Kidney glomerular epithelial cell (primary cell): ENCODE results near the gene ARPC5.
"Not testable (repeated sequence)": the region's sequence is repeated elsewhere in the genome, so short reads cannot be mapped to it uniquely, and the experiment has no call there.

Experiments used
- DNase-seq: peaks from one replicate; lab custom pipeline; 2025; lab: John Stamatoyannopoulos, UW

The ARPC5 gene

GRCh38 chr1:183635606-183636333 is at the start of gene ARPC5:
Gene ARPC5 (minus strand): TSS chr1:183635783. CDS start chr1:183635659, 124 bp downstream.
- DNase-seq = peak; percentile 100

- DNase-seq = peak; percentile 10
These were observed 49.6 kb upstream of the ARPC5 start for GRCh38 chr1:183685112-183685713.

DNA sequence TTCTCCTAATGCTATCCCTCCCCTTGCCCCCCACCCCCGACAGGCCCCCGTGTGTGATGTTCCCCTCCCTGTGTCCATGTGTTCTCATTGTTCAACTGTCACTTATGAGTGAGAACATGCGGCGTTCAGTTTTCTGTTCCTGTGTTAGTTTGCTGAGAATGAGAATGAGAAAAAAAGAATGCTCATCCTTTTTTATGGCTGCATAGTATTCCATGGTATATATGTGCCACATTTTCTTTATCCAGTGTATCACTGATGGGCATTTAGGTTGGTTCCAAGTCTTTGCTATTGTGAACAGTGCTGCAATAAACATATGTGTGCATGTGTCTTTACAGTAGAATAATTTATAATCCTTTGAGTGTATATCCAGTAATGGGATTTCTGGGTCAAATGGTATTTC is 43.8 kb upstream of the ARPC5 start:
- not testable (repeated sequence) for DNase-seq

- DNase-seq = no peak
These were observed 43.2 kb upstream of the ARPC5 start for GRCh38 chr1:183678819-183679218.

DNA sequence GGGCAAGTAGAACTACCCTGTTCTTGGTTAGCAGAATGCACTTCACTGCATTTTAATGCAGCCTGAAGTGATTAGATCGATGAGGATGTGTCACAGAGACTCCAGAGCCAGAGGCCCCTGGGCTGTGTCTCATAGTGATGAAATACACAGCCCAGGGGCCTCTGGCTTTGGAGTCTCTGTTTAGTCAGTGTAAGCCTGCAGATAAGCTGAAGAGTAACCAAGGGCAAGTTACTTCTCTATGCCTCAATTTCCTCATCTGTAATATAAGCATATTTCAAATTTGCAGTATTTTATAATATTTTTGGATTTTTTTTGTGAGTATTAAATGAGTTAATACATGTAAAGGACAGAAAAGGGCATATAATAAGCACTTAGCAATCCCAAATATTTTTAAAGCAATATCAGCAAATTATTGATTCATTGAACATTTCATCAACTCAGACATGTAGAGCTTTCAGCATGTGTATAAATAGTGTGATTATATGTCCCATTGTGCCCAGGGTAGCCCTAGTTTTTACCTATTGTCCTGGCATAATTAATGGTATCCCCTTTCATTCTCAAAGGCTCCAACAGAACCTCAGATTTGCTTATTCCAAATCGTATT is 41.1 kb upstream of the ARPC5 start:
- no peak for DNase-seq

DNA sequence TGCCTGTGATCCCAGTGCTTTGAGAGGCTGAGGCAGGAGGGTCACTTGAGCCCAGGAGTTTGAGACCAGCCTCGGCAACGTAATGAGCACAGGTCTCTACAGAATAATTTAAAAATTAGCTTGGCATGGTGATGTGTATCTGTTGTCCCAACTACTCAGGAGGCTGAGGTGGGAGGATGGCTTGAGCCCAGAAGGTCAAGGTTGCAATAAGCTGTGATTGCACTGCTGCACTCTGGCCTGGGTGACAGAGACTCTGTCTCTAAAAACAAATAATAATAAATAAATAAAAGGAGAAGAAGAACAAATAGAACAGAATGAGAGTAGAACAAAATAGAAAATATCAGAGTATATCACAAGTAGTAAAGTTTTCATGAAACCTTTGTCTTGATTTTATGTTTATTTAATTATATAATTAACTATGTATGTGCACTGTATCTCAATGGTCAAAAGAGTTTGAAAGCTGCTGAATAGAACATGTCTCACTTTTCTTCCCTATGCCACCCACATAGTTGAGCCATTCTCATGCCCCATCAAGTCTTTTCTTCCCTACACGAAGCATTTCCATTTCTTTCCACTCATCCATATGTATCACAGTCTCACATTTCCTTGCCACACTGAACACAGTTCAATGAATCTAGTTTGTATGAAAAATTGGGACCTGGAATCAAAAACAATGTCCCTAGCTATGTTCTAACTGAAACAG is 40.5 kb upstream of the ARPC5 start:
- no peak for DNase-seq

GRCh38 chr1:183675381-183675780 is 39.8 kb upstream of the ARPC5 start:
- no peak for DNase-seq

DNA sequence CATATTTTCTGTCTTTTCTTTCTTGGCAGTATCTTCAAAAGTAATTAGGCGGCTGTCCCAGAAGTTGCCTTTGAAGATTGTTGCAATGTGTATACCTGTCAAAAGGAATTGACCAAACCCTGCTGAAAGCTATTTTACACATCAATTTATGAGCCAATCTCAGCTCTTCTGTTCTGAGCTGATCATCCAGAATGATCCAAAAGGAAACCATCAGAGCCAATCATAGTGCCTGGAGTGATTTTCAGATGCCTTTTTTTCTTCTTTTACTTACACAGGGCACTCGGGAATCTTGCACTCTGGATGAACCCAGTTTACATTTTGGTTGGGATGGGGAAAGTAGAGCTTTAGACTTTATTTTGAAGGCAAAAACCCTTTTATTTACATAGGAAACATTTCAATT is 39.3 kb upstream of the ARPC5 start:
- DNase-seq = no peak

DNA sequence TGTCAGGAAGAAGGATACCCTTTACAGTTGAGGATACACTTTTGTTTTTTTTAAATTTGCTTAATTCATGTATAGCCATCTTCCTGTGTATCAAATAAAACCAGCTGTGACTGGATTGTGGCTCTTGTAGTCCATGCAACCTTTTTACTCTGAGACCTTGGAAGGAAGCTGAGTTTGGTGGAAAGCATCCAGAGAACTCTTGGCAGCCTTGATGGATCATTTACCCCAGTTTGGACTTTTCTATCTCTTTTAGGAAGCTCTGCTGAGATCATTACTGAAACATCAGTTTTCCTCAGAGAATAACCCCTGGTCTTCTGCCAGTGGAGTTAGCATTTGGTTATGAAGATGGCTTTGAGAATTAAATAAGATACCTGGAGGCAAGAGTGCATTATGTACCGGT is 38.8 kb upstream of the ARPC5 start:
- no peak for DNase-seq

DNA sequence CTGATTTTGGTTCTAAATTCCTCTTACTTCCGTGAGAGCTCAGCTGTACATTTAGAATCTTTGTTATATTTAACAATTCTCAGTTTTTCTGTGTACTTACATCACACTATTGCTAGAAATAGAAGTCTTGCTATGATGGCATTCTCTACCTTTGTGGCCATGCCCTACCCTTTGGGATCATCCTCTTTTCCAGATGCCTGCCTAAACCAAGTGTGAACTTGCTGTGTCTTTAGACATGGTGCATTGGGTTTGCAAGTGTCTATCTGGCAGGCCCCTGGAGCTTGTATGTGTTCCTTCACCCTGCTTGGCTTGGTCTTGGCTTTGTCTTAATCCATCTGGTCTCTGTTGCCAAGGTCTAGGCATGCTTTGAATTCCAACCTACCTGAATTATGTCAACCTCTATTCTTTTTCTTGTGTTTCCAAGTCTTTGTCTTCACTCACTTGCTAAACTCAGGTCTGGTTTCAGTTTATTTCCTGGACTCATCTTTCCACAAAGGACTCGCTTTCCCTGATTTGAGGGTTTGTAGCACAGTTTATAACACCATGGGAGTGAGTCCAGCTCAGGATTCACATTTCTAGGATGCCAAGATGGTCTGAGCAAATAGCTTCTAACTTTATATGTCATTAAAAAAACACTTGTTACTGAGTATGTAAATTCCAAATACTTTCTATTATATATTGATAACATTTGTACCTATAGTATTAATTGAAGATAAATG is 38.2 kb upstream of the ARPC5 start:
- no peak for DNase-seq

GRCh38 chr1:183670169-183670568 is 34.6 kb upstream of the ARPC5 start:
- DNase-seq = no peak

DNA sequence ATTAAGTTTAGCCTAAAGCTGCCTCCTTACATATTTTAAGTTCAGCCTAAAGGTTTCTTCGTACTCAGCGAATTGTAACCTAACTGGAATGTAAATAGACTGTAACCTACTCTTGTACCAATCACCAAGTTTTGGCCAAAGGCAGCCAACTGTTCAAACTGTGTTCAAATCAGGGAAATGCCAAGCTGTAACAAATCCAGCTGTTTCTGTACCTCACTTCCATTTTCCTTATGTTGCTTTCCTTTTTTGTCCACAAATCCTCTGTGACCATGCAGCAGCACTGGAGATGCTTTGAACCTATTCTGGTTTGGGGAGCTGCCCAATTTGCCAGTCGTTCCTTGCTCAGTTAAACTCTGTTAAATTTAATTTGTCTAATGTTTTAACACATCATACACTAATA is 20.8 kb upstream of the ARPC5 start:
- no peak for DNase-seq

GRCh38 chr1:183655562-183656075 is 20.0 kb upstream of the ARPC5 start:
- DNase-seq = peak; percentile 64

- peak; percentile 8 for DNase-seq
These were observed 19.1 kb upstream of the ARPC5 start for GRCh38 chr1:183654706-183655105.

- DNase-seq = no peak
These were observed 18.4 kb upstream of the ARPC5 start for GRCh38 chr1:183653876-183654451.

- DNase-seq = no peak
These were observed 17.8 kb upstream of the ARPC5 start for GRCh38 chr1:183653462-183653794.

DNA sequence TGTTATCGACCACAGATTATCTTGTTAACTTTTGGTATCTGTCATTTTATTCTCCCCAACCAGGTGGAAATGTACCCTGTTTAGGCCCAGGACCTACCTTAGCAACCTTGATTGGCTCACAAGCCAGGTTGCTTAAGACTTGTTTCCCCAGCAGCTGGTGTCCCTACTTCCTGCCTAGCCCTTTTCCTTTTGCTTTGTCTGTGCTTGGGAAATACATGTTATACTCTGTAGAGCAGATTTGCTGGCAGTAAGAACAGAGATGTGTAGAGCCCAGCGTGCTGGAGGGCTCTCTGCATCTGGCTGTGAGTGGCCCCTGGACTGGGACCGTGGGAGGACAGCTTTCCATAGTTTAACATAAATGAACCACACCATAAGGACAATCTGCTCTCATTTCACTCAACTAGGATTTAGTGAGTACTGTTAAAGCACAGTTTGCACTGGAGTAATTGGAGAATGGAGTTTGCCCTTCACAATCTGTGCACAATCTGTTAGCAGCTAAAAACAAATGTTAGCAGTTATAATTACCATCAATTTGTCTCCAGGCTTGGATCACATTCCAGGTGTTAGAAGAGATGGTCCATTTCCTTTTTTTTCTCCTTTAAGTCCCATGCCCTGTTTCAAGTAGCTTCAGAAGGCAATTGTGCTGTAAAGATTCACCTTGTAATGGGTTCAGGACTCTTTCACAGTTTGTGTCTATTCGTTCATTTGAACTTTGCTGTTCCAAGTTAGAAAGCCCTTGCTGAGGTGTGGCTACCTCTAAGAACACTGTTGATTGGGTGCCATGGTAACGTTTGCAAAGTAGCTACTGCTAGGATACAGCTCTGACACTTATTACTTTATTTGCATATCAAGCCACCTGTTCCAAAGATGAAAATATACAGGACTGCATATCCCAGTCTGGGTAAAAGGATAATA is 17.2 kb upstream of the ARPC5 start, which contains the start of gene APOBEC4:
Gene APOBEC4, minus strand, starts transcription at position 770 of the 915 bp plus-strand sequence. CDS start 4,535 bp downstream, outside the sequence.
- DNase-seq = no peak

DNA sequence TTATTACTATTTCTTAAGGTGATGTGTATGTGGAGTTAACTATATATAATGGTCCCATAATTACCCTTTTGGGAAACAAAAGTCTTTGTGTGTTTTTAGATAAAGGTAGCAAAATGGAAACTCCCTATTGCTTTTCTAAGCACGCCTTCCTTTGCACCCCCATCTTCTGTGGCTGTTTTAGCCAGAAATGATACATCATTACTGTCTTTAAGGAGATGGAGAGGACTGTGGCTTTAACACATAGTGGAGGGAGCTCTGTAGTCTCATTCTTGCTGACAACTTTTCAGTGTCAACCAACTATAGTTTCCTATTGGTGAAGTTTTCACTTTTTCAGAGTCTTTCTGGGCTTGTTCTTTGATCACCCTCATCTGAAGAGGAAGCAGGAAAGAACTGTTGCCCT is 16.5 kb upstream of the ARPC5 start:
- DNase-seq = no peak

DNA sequence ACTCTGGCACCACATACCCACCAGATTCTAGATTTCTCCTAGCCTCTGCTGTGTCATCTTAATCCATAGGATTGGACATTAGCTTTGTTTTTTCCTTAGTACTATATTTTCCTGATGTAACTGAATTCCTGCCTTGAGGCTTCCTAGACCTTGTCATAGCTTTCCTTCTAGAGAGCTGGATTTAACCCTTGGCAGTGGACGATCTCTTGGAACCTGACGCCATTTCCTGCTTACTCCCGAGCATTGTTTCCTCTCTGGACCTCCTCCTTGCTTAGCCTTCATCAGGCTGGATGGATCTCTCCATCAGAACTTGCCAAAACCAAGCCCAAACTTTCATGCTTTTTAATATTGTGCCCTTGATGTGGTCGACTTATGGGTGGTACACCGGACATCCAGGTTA is 16.0 kb upstream of the ARPC5 start:
- no peak for DNase-seq

GRCh38 chr1:183648042-183648441 is 12.5 kb upstream of the ARPC5 start:
- DNase-seq = no peak
